ENCODE measurements around the gene SLC18B1.
"Not testable (repeated sequence)": the region's sequence is repeated elsewhere in the genome, so short reads cannot be mapped to it uniquely, and the experiment has no call there.

SLC18B1 gene

GRCh38 chr6:132800656-132801055 is 2.2 kb upstream of the SLC18B1 start:
- no peak for DNase-seq (ENCODE audit: low read depth, low spot score)

DNA sequence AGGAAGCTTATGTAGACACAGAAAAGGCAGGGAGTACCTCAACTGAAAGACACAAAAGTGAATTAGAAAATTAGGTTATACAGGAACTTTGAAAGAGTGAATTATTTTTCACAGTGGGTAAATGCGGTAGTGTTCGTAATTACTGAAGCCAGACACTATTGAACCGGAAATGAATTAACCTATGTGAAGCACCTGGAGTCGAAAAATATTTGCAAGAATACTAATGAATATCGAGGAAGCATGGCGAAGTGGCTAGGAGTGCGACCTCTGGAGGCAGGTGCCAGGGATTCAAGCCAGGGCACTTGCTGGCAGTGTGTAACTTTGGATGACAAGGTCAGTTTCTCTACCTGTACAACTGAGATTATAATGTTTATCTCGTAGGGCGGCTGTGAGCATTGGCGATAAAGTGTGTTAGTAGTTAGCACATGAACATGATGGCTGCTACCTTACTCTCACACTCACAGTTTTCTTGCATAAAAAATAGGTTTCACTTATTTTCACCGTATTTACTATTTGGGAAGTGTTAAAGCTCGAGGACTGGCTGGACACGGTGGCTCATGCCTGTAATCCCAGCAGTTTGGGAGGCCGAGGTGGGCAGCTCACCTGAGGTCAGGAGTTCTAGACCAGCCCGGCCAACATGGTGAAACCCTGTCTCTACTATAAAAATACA is 567 bp upstream of the SLC18B1 start:
- peak; percentile 51 for DNase-seq (ENCODE audit: low read depth, low spot score)

- DNase-seq (ENCODE audit: low read depth, low spot score): no peak
These were observed 3.0 kb downstream of the SLC18B1 start for GRCh38 chr6:132795461-132795860.

- DNase-seq (ENCODE audit: low read depth, low spot score): no peak
These were observed 5.9 kb downstream of the SLC18B1 start for GRCh38 chr6:132792510-132792909.

GRCh38 chr6:132790450-132790849 is 8.0 kb downstream of the SLC18B1 start:
- DNase-seq (ENCODE audit: low read depth, low spot score): no peak

- no peak for DNase-seq (ENCODE audit: low read depth, low spot score)
These were observed 9.1 kb downstream of the SLC18B1 start for GRCh38 chr6:132789396-132789776.

- DNase-seq (ENCODE audit: low read depth, low spot score): no peak
These were observed 9.6 kb downstream of the SLC18B1 start for GRCh38 chr6:132788658-132789395.

DNA sequence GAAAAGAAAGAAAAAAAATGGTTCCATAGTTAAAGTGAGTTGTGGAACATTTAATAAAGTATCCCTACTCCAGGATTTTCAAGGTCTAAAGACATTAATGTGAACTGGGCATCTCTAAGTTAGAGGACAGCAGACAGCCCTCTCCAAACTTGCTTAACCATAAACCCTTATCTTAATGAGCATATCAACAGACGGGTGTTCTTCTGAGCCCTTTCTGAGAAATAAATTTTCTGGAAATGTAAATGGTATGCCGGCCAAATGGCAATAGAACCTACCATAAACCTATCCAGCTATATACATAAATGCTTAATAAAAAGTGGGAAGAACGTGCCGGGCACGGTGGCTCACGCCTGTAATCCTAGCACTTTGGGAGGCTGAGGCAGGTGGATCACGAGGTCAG is 12.5 kb downstream of the SLC18B1 start:
- DNase-seq (ENCODE audit: low read depth, low spot score): no peak

DNA sequence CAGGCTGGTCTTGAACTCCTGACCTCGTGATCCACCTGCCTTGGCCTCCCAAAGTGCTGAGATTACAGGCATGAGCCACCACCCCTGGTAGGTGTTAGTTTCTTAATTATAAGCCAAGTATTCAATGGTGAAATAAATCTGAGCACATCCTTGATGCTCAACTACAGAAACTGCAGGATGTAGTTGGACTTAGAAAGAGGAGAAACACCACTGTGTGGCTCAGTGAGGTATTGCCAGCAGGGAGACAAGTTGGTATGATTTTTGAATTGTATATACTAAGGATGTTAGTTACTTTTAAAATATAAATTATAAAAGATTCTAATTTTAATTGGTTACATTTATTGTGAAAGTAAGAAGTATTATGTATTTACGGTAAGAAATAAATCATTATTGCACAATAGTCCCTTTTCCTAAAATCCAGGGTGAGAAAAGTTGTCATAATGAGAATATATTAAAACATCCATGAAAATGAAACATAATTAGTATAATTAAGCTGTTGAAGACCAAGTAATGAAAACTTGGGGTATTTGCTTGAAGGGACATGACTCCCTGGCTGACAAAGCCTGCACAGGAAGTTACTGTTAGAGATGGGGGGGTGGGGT is 17.6 kb downstream of the SLC18B1 start:
- no peak for DNase-seq (ENCODE audit: low read depth, low spot score)

GRCh38 chr6:132777881-132778280 is 20.6 kb downstream of the SLC18B1 start:
- not testable (repeated sequence) for DNase-seq (ENCODE audit: low read depth, low spot score)

DNA sequence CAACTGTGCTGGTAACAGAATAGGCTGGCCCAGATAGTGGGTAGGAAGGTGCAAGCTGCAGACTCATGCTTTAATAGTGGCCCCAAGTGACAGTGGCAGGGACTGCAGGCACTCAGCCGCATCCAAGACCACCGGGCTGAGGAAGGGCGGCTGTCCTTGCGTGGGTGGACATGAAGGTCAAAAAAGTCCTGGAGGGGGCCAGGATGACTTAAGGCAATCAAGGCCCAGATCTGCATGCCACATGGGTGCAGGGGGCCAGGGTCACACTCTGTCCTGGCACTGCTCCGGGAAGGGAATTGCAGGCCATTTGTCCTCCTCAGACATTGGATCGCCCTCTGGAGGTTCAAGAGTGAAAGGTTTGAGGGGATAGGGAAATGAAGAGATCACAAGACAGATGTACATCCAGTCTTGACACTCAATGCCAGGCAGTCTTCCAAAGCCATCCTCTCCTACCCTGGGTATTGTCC is 30.4 kb downstream of the SLC18B1 start:
- DNase-seq (ENCODE audit: low read depth, low spot score): no peak

DNA sequence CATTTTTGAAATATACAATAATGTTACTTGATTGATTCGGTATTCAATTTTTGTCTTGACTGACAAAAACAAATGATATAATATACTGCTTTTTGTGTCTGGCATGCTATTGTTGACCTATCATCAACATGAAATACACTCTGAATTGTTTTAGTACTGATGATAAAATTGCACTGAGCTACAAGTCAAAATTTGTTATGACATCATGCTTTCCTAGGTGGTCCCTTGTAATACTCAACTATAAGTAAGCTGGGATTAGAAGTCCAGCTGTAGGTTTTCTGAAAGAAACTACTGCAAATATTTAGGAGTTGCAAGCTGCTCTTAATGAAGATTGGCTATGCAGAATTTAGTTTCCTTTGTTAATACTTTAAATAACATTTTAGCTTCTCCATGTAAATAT is 32.9 kb downstream of the SLC18B1 start:
- no peak for DNase-seq (ENCODE audit: low read depth, low spot score)

GRCh38 chr6:132764370-132764769 is 34.1 kb downstream of the SLC18B1 start:
- DNase-seq (ENCODE audit: low read depth, low spot score): no peak

DNA sequence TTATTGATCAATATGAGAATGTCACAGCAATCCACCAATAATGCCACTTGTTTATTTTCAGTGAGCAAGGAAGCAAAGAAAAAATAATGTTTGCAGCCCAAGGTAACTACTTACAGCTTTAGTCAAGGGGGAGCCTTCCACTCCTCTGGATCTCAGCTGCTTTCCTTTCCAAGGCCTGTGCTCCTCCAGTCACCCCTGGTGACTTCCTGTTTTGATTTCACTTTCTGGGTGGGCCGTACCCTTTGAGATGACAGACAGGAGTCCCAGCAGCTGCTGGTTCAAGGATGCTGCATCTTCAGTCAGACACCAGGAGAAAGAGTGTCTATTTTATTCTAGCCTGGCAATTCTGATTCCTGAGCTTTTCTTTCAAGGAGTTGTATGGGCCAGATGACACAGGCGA is 35.2 kb downstream of the SLC18B1 start:
- no peak for DNase-seq (ENCODE audit: low read depth, low spot score)

- DNase-seq (ENCODE audit: low read depth, low spot score): no peak
These were observed 38.2 kb downstream of the SLC18B1 start for GRCh38 chr6:132760256-132760655.

DNA sequence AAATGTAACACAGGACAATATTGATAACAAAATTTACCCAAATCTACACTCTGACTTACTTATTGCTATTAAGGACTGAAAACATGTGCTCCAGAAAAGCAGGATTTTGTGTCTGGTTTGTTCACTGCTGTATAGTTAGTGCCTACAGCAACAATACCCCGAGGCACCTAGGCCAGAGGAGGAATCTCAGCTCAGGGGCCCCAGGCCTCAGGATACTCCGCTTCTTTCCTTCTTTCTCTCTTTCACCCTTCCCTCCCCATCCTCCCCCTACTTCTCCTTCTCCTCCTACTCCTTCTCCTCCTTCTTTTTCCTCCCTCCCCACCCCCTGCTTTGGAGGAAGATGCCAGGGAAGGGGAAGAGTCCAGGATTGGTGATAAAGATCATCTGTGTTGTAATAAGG is 39.7 kb downstream of the SLC18B1 start:
- no peak for DNase-seq (ENCODE audit: low read depth, low spot score)

GRCh38 chr6:132752255-132752654 is 46.2 kb downstream of the SLC18B1 start:
- DNase-seq (ENCODE audit: low read depth, low spot score): no peak

GRCh38 chr6:132751828-132752227 is 46.6 kb downstream of the SLC18B1 start:
- no peak for DNase-seq (ENCODE audit: low read depth, low spot score)

DNA sequence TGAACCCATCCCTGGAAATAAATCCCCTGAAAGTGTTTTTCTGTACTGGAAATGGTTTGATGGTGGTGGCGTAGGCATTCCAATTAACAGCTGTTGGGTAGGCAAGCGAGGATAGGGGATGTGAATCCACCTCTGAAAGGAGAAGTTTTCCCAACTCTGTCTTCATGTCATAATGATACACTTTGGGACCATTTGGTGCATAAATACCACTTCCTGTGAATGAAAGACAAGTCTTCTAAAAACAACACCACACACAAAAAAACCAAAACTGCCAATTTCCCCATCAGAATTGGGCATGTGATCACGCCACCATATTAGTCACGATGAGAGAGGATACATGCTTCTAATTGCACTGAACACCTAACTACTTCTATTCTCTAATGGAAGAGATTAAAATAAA is 47.1 kb downstream of the SLC18B1 start:
- no peak for DNase-seq (ENCODE audit: low read depth, low spot score)

DNA sequence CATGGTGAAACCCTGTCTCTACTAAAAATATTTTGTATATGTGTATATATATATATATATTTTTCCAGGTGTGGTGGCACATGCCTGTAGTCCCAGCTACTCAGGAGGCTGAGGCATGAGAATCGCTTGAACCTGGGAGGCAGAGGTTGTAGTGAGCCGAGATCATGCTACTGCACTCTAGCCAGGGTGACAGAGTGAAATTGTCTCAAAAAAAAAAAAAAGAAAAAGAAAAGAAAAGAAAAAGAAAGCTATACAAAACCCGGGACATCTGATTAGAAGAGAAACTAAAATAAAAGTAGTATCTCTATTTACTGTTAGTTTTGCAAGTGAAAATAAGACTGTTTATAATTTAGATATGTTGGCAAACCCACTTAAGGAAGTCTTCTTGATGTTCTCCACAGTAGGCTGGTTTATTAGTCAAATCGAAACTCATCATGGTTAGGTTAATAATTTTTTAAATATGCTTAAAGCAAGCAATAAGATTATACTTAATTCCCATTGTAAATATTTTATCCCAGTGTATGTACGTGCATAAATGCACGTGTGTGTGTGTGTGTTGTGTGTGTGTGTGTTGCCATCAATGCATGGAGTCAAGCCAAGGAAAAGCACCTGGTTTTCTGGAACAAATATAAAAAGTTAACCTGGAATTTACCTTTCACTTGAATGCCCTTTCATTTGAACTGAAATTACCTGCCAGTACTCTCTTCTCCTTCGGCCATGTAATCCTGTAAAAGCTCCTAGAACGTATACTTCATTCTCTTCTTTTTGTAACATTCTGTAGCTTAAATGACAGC is 47.8 kb downstream of the SLC18B1 start:
- DNase-seq (ENCODE audit: low read depth, low spot score): no peak

- DNase-seq (ENCODE audit: low read depth, low spot score): no peak
These were observed 49.3 kb downstream of the SLC18B1 start for GRCh38 chr6:132749111-132749510.

DNA sequence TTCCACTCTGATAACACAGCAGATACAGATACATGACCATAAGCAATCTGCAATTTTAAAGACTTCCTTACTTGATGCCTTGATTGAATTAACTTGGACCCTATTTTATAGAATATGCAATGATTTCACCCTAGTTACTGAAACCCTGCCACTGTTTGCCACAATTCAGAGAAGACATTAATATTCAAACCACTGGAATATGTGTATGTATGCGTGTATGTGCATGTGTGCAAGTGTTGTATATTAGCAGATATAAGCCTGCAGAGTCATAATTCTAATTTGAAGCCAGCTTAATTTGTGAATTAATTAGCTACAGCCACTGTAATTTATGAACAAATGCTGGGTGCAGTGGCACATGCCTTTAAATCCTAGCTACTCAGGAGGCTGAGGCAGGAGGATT is 50.0 kb downstream of the SLC18B1 start:
- no peak for DNase-seq (ENCODE audit: low read depth, low spot score)

All from activated naive CD8-positive, alpha-beta T cell treated with anti-CD3 and anti-CD28 coated beads, Interleukin-2, amount 50 U/mL, for 16 hours (primary cell).